ENCODE measurements around the gene PRRX2. TPM values are rescaled to one million over a fixed set of nuclear protein-coding genes. Genes with fewer than 3 reads are reported as not detected.

Gene PRRX2
- total RNA-seq, 1 donor from 2014 or later = 5.6 TPM

GRCh38 chr9:129703667-129704355, 38.4 kb downstream of the PRRX2 start:
- no peak for TF ChIP-seq CTCF (IDR thresholded peaks at IDR 0.05)
- Mint-ChIP-seq H3K27me3 (ENCODE audit: unreplicated experiment) (no peaks in the 10 kb centered on the region), H3K9me3 (ENCODE audit: unreplicated experiment) (no peaks in the 10 kb centered on the region), H3K4me1 (ENCODE audit: unreplicated experiment) (peaks cover 28% of the 10 kb centered on the region), H3K4me3 (ENCODE audit: unreplicated experiment) (no peak overlapping the region), H3K36me3 (ENCODE audit: unreplicated experiment) (no peaks in the 10 kb centered on the region), H3K27ac (ENCODE audit: unreplicated experiment) (peak overlapping the region; percentile 80)
- no peak for DNase-seq (ENCODE audit: extremely low spot score, unreplicated experiment)

- no peak for DNase-seq (ENCODE audit: extremely low spot score, unreplicated experiment)
- no peak for TF ChIP-seq CTCF (IDR thresholded peaks at IDR 0.05)
- Mint-ChIP-seq H3K4me3 (ENCODE audit: unreplicated experiment) (no peak overlapping the region), H3K27ac (ENCODE audit: unreplicated experiment) (no peak overlapping the region), H3K9me3 (ENCODE audit: unreplicated experiment) (no peaks in the 10 kb centered on the region), H3K36me3 (ENCODE audit: unreplicated experiment) (no peaks in the 10 kb centered on the region), H3K27me3 (ENCODE audit: unreplicated experiment) (no peaks in the 10 kb centered on the region), H3K4me1 (ENCODE audit: unreplicated experiment) (peaks cover 28% of the 10 kb centered on the region)
Measured at GRCh38 chr9:129704807-129705206, 39.4 kb downstream of the PRRX2 start.

- DNase-seq (ENCODE audit: extremely low spot score, unreplicated experiment) = no peak
- Mint-ChIP-seq H3K9me3 (ENCODE audit: unreplicated experiment) (no peaks in the 10 kb centered on the region), H3K27me3 (ENCODE audit: unreplicated experiment) (no peaks in the 10 kb centered on the region), H3K4me3 (ENCODE audit: unreplicated experiment) (no peak overlapping the region), H3K36me3 (ENCODE audit: unreplicated experiment) (no peaks in the 10 kb centered on the region), H3K4me1 (ENCODE audit: unreplicated experiment) (peaks cover 30% of the 10 kb centered on the region), H3K27ac (ENCODE audit: unreplicated experiment) (no peak overlapping the region)
- no peak for TF ChIP-seq CTCF (IDR thresholded peaks at IDR 0.05)
Measured at GRCh38 chr9:129708793-129709192, 43.3 kb downstream of the PRRX2 start.

GRCh38 chr9:129709438-129710168, 44.2 kb downstream of the PRRX2 start:
- H3K4me3 Mint-ChIP-seq (ENCODE audit: unreplicated experiment) = no peak overlapping the region

More at GRCh38 chr9:129709438-129710168, 44.2 kb downstream of the PRRX2 start:
- DNase-seq (ENCODE audit: extremely low spot score, unreplicated experiment) = no peak
- H3K4me1 Mint-ChIP-seq (ENCODE audit: unreplicated experiment) = peaks cover 27% of the 10 kb centered on the region
- H3K27me3 Mint-ChIP-seq (ENCODE audit: unreplicated experiment) = no peaks in the 10 kb centered on the region
- no peaks in the 10 kb centered on the region for H3K9me3 Mint-ChIP-seq (ENCODE audit: unreplicated experiment)
- H3K27ac Mint-ChIP-seq (ENCODE audit: unreplicated experiment) = no peak overlapping the region
- no peak for TF ChIP-seq CTCF (IDR thresholded peaks at IDR 0.05)
- H3K36me3 Mint-ChIP-seq (ENCODE audit: unreplicated experiment) = no peaks in the 10 kb centered on the region

Measured in osteocyte (in vitro differentiated cells).